H4 (cell line): Measurements from ENCODE around the gene TLR10. TPM values are rescaled to one million over a fixed set of nuclear protein-coding genes. Genes with fewer than 3 reads are reported as not detected.
"Not testable (repeated sequence)": the region's sequence is repeated elsewhere in the genome, so short reads cannot be mapped to it uniquely, and the experiment has no call there.

Experiments used
- DNase-seq: peaks from one replicate; pipeline ENCODE4 v3.0.0-alpha.2; 2015; ENCODE audit warnings: low spot score
- total RNA-seq: library from RNA; depleted of rRNA; stranded (reverse); fragments of >200 nt; shearing (Covaris generic); gene quantifications from 2 replicates; pipeline ENCODE4 v1.2.3, GENCODE V29; 2014

The TLR10 gene
- total RNA-seq, 1 experiment from 2014 or later: 0.08 TPM

GRCh38 chr4:38766940-38767339 is 15.8 kb downstream of the TLR10 start:
- not testable (repeated sequence) for DNase-seq

- no peak for DNase-seq
Observed at GRCh38 chr4:38765382-38765781, 17.4 kb downstream of the TLR10 start.

- DNase-seq: no peak
Observed at GRCh38 chr4:38764277-38764676, 18.5 kb downstream of the TLR10 start.

- no peak for DNase-seq
Observed at GRCh38 chr4:38762560-38762959, 20.2 kb downstream of the TLR10 start.

- DNase-seq: no peak
Observed at GRCh38 chr4:38759790-38760122, 23.0 kb downstream of the TLR10 start.

- DNase-seq: peak; percentile 49
Observed at GRCh38 chr4:38759113-38759789, 23.5 kb downstream of the TLR10 start.

- DNase-seq: peak; percentile 34
Observed at GRCh38 chr4:38757945-38758600, 24.7 kb downstream of the TLR10 start.

- DNase-seq: peak; percentile 98
Observed at GRCh38 chr4:38752941-38753806, 29.6 kb downstream of the TLR10 start.

- peak; percentile 32 for DNase-seq
Observed at GRCh38 chr4:38752372-38752940, 30.3 kb downstream of the TLR10 start.

- no peak for DNase-seq
Observed at GRCh38 chr4:38751341-38752010, 31.3 kb downstream of the TLR10 start.

GRCh38 chr4:38749336-38749735 is 33.5 kb downstream of the TLR10 start:
- DNase-seq: no peak

GRCh38 chr4:38747629-38748028 is 35.2 kb downstream of the TLR10 start:
- no peak for DNase-seq

- DNase-seq: no peak
Observed at GRCh38 chr4:38745881-38746280, 36.9 kb downstream of the TLR10 start.

GRCh38 chr4:38743866-38744265 is 38.9 kb downstream of the TLR10 start:
- DNase-seq: peak; percentile 33

- no peak for DNase-seq
Observed at GRCh38 chr4:38740303-38740702, 42.5 kb downstream of the TLR10 start.

- no peak for DNase-seq
Observed at GRCh38 chr4:38738940-38739803, 43.6 kb downstream of the TLR10 start.

GRCh38 chr4:38735870-38736269 is 46.9 kb downstream of the TLR10 start:
- DNase-seq: no peak

GRCh38 chr4:38734911-38735310 is 47.9 kb downstream of the TLR10 start:
- no peak for DNase-seq

GRCh38 chr4:38734446-38734845 is 48.3 kb downstream of the TLR10 start:
- DNase-seq: no peak

GRCh38 chr4:38733663-38734062 is 49.1 kb downstream of the TLR10 start:
- DNase-seq: no peak
